A549 (cell line): ENCODE results near the gene TLK1. TPM values are rescaled to one million over a fixed set of nuclear protein-coding genes. Genes with fewer than 3 reads are reported as not detected.

Experiments used
- ATAC-seq, 2 experiments: fragments of 200-7000 bp in 1 of 2; fragments of >200 bp in 1 of 2; cut with Nextera tagmentation in 1 of 2; cut with Tn5 transposase in 1 of 2; 3 replicates each; pipeline versions ENCODE4 v1.8.0 to v1.9.1; 2018 to 2020; ENCODE audit warnings: mild to moderate bottlenecking in 1 of 2, moderate library complexity in 1 of 2
- CTCF ChIA-PET: fragments of 300-600 bp; sonication (Branson Sonifier 250); formaldehyde crosslinking; extraction: SDS; loops from one replicate; lab custom pipeline; 2021; ENCODE audit warnings: antibody characterized with exemption, inconsistent platforms; lab: Yijun Ruan, JAX
- POLR2A ChIA-PET: fragments of 350-600 bp; formaldehyde crosslinking; extraction: SDS; loops from one replicate; lab custom pipeline; 2021; ENCODE audit warnings: antibody characterized with exemption, inconsistent platforms; lab: Yijun Ruan, JAX
- DNase-seq, 2 experiments: peaks; one replicate each; pipeline versions ENCODE4 v3.0.0 to v3.0.0-alpha.2; 2011 to 2016; ENCODE audit warnings: low read depth in 1 of 2, low spot score in 1 of 2
- FAIRE-seq: peaks from 2 replicates; lab custom pipeline; 2011; peaks lifted over from hg19 to GRCh38; lab: Jason Lieb, UNC
- H3K27ac ChIP-seq, 2 experiments: fragments of >200 bp; sonication (Bioruptor Twin); formaldehyde crosslinking; 3 replicates each; pipeline ENCODE4 v1.5.1; 2016 to 2017
- H3K4me1 ChIP-seq: fragments of >200 bp; sonication (Bioruptor Twin); formaldehyde crosslinking; 3 replicates; pipeline ENCODE4 v1.6.1; 2016
- H3K4me2 ChIP-seq: fragments of >200 bp; sonication (Bioruptor Twin); formaldehyde crosslinking; 3 replicates; pipeline ENCODE4 v1.6.1; 2016
- H3K4me3 ChIP-seq: fragments of >200 bp; sonication (Bioruptor Twin); formaldehyde crosslinking; 3 replicates; pipeline ENCODE4 v1.5.1; 2016
- H3K9me3 ChIP-seq: fragments of >200 bp; sonication (Bioruptor Twin); formaldehyde crosslinking; 3 replicates; pipeline ENCODE4 v1.6.1; 2016
- BHLHE40 ChIP-seq: IDR thresholded peaks from 2 replicates; pipeline ENCODE4 v1.6.1; 2012; ENCODE audit warnings: low read depth, low read length, inconsistent platforms
- CEBPB ChIP-seq, 2 experiments: fragments of >200 bp in 1 of 2; sonication (Bioruptor Twin) in 1 of 2; formaldehyde crosslinking in 1 of 2; IDR thresholded peaks; 2 replicates each; pipeline ENCODE4 v1.6.1; 2012 to 2016
- CHD2 ChIP-seq: fragments of 150-350 bp; IDR thresholded peaks from 2 replicates; pipeline ENCODE4 v1.6.1; 2014; ENCODE audit warnings: low read length; ENCODE audit not compliant: partially characterized antibody
- ELK1 ChIP-seq: fragments of 150-350 bp; IDR thresholded peaks from 2 replicates; pipeline ENCODE4 v1.6.1; 2014; ENCODE audit warnings: low read depth, mild to moderate bottlenecking, low read length
- EP300 ChIP-seq, 2 experiments: fragments of >200 bp; sonication (Bioruptor Twin); formaldehyde crosslinking; IDR thresholded peaks; 2 replicates in 1 of 2; 3 replicates in 1 of 2; pipeline ENCODE4 v1.6.1; 2016 to 2017
- ESRRA ChIP-seq: fragments of 150-350 bp; IDR thresholded peaks from 2 replicates; pipeline ENCODE4 v1.6.1; 2014; ENCODE audit warnings: mild to moderate bottlenecking, low read length, borderline replicate concordance
- FOSL2 ChIP-seq, 2 experiments: fragments of 450-650 bp in 1 of 2; fragments of >200 bp in 1 of 2; sonication (Bioruptor Twin) in 1 of 2; formaldehyde crosslinking; IDR thresholded peaks; 2 replicates each; pipeline versions ENCODE4 v1.5.0 to v1.6.1; 2016 to 2020; ENCODE audit warnings: mild to moderate bottlenecking in 1 of 2, moderate library complexity in 1 of 2
- GATA3 ChIP-seq: IDR thresholded peaks from 2 replicates; pipeline ENCODE4 v1.6.1; 2012; ENCODE audit warnings: borderline replicate concordance
- HES2 ChIP-seq: fragments of >200 bp; sonication (Bioruptor Twin); formaldehyde crosslinking; IDR thresholded peaks from 2 replicates; pipeline ENCODE4 v1.6.1; 2016
- HEYL ChIP-seq: fragments of 250-450 bp; sonication (Bioruptor Pico); IDR thresholded peaks from 2 replicates; pipeline ENCODE4 v1.8.0; 2021; ENCODE audit warnings: mild to moderate bottlenecking, moderate library complexity
- HOXB13 ChIP-seq: fragments of 250-450 bp; sonication (Bioruptor Pico); IDR thresholded peaks from 2 replicates; pipeline ENCODE4 v1.5.0; 2020; ENCODE audit warnings: low read depth, mild to moderate bottlenecking, moderate library complexity
- JUNB ChIP-seq: fragments of >200 bp; sonication (Bioruptor Twin); formaldehyde crosslinking; IDR thresholded peaks from 2 replicates; pipeline ENCODE4 v1.6.1; 2016
- KDM5A ChIP-seq: fragments of 200-600 bp; sonication (generic); IDR thresholded peaks from 2 replicates; pipeline ENCODE4 v1.6.1; 2016; ENCODE audit warnings: antibody characterized with exemption, mild to moderate bottlenecking
- MAFK ChIP-seq: fragments of 450-650 bp; IDR thresholded peaks from 2 replicates; pipeline ENCODE4 v1.6.1; 2014; ENCODE audit not compliant: partially characterized antibody
- NPAS2 ChIP-seq: fragments of 250-450 bp; sonication (Bioruptor Pico); IDR thresholded peaks from 2 replicates; pipeline ENCODE4 v1.8.0; 2022; ENCODE audit warnings: mild to moderate bottlenecking, moderate library complexity, borderline replicate concordance
- NR3C1 ChIP-seq: fragments of >200 bp; sonication (Bioruptor Twin); formaldehyde crosslinking; IDR thresholded peaks from 3 replicates; pipeline ENCODE4 v1.6.1; 2017
- PHF8 ChIP-seq: fragments of 200-600 bp; sonication (generic); IDR thresholded peaks from 2 replicates; pipeline ENCODE4 v1.6.1; 2016; ENCODE audit warnings: low read depth, mild to moderate bottlenecking, antibody characterized with exemption, moderate library complexity, borderline replicate concordance
- POLR2A ChIP-seq: IDR thresholded peaks from 2 replicates; pipeline ENCODE4 v1.6.1; 2012; ENCODE audit warnings: mild to moderate bottlenecking, low read length
- RAD21 ChIP-seq, 2 experiments: fragments of >200 bp in 1 of 2; sonication (Bioruptor Twin) in 1 of 2; formaldehyde crosslinking in 1 of 2; IDR thresholded peaks in 1 of 2; conservative IDR thresholded peaks in 1 of 2; 2 replicates in 1 of 2; 3 replicates in 1 of 2; pipeline ENCODE4 v1.6.1; 2012 to 2018; ENCODE audit warnings: inconsistent platforms in 1 of 2
- RARB ChIP-seq: fragments of 250-450 bp; sonication (Bioruptor Pico); IDR thresholded peaks from 2 replicates; pipeline ENCODE4 v1.8.0; 2021; ENCODE audit warnings: mild to moderate bottlenecking, moderate library complexity
- REST ChIP-seq: fragments of 200-600 bp; sonication (generic); IDR thresholded peaks from 2 replicates; pipeline ENCODE4 v1.6.1; 2016; ENCODE audit warnings: antibody characterized with exemption, mild to moderate bottlenecking, moderate library complexity
- SMC3 ChIP-seq: fragments of >200 bp; sonication (Bioruptor Twin); formaldehyde crosslinking; IDR thresholded peaks from 3 replicates; pipeline ENCODE4 v1.6.1; 2018; ENCODE audit warnings: inconsistent platforms
- TFCP2L1 ChIP-seq: fragments of 250-450 bp; sonication (Bioruptor Pico); IDR thresholded peaks from 2 replicates; pipeline ENCODE4 v1.5.0; 2021; ENCODE audit warnings: mild to moderate bottlenecking
- ZC3H11A ChIP-seq: fragments of 450-650 bp; IDR thresholded peaks from 2 replicates; pipeline ENCODE4 v1.6.1; 2014; ENCODE audit warnings: antibody characterized with exemption, mild to moderate bottlenecking
- ZFP36 ChIP-seq: fragments of 450-650 bp; IDR thresholded peaks from 2 replicates; pipeline ENCODE4 v1.6.1; 2014; ENCODE audit warnings: borderline replicate concordance; ENCODE audit not compliant: partially characterized antibody
- ZNF302 ChIP-seq: fragments of 250-450 bp; sonication (Bioruptor Pico); IDR thresholded peaks from 2 replicates; pipeline ENCODE4 v1.9.0; 2021; ENCODE audit warnings: inconsistent platforms, mild to moderate bottlenecking, moderate library complexity
- WGBS: methylation state at CpG from one replicate; pipeline ENCODE4 v1.1.6; 2017; ENCODE audit errors: missing lambda C conversion rate; 5-methylcytosine and 5-hydroxymethylcytosine counted together
- polyA plus RNA-seq, 4 experiments: library from polyadenylated mRNA; depleted of rRNA in 3 of 4; stranded (reverse); fragments of >200 nt; fragmentation: RNase III in 1 of 4; extraction: RNeasy Plus Mini Kit Qiagen cat#74134 plus additional on column Dnase treatment in 1 of 4; gene quantifications; 2 replicates in 3 of 4; 3 replicates in 1 of 4; pipeline ENCODE4 v1.2.3, GENCODE V29; 2011 to 2017

The TLK1 gene
- polyA plus RNA-seq, 2 of the 4 experiments (the other 2 are of a cell fraction) = 16.9 to 28.9 TPM

GRCh38 chr2:171169839-171170238 lies 9.1 kb upstream of the TLK1 start:
- H3K4me1 ChIP-seq = no peaks in the 10 kb centered on the region
- TF ChIP-seq HEYL (CRISPR knock-in tag) (no peak), RARB (CRISPR knock-in tag) (no peak), ZC3H11A (no peak), EP300 (IDR thresholded peaks at IDR 0.05) (no peak), CEBPB (IDR thresholded peaks at IDR 0.05) (no peak), GATA3 (no peak), REST (no peak), JUNB (no peak), FOSL2 (IDR thresholded peaks at IDR 0.05) (no peak), FOSL2 (CRISPR knock-in tag; IDR thresholded peaks at IDR 0.05) (no peak), POLR2A (no peak), KDM5A (no peak), ESRRA (no peak), CHD2 (no peak), SMC3 (no peak)
- no peak for ATAC-seq
- no peak overlapping the region for H3K4me3 ChIP-seq
- H3K9me3 ChIP-seq = no peaks in the 10 kb centered on the region
- no peak for FAIRE-seq
- POLR2A ChIA-PET = no interaction called here
- no peak for DNase-seq
- CTCF ChIA-PET = interaction anchor here (1.2 kb wide), 1 partner anchor 8 kb away, joined by 3 read pairs; no protein-coding TSS in a partner anchor
- no peak overlapping the region for H3K27ac ChIP-seq
- no peak overlapping the region for H3K4me2 ChIP-seq

- H3K4me1 ChIP-seq = no peaks in the 10 kb centered on the region
- FAIRE-seq (no peak), ATAC-seq (no peak), DNase-seq (no peak)
- H3K4me2 ChIP-seq = no peak overlapping the region
- POLR2A ChIA-PET = no interaction called here
- no peak for TF ChIP-seq ZNF302 (CRISPR knock-in tag)
- no peak for TF ChIP-seq ELK1
- TF ChIP-seq ZFP36 = no peak
- no peak for TF ChIP-seq HEYL (CRISPR knock-in tag)
- no peak for TF ChIP-seq MAFK
- no peak for TF ChIP-seq PHF8
- TF ChIP-seq NR3C1 = no peak
- TF ChIP-seq JUNB = no peak
- no peak for TF ChIP-seq BHLHE40
- TF ChIP-seq HES2 = no peak
- TF ChIP-seq NPAS2 (CRISPR knock-in tag) = no peak
- TF ChIP-seq FOSL2 (IDR thresholded peaks at IDR 0.05) = no peak
- no peak for TF ChIP-seq FOSL2 (CRISPR knock-in tag; IDR thresholded peaks at IDR 0.05)
- TF ChIP-seq HOXB13 (CRISPR knock-in tag) = no peak
- no peak for TF ChIP-seq RAD21 (conservative IDR thresholded peaks at IDR 0.05 in 1 of 2, IDR thresholded peaks at IDR 0.05 in 1 of 2)
- TF ChIP-seq TFCP2L1 = no peak
- H3K27ac ChIP-seq = no peak overlapping the region
- no peak overlapping the region for H3K4me3 ChIP-seq
- H3K9me3 ChIP-seq = no peaks in the 10 kb centered on the region
- CTCF ChIA-PET = no interaction called here
- 5% methylated on average over 2 of the region's 2 CpGs for WGBS
Observed at GRCh38 chr2:171169333-171169732, 8.6 kb upstream of the TLK1 start.
